ENCODE measurements around the gene ENTPD7.

Gene ENTPD7

GRCh38 chr10:99615426-99615825 lies 43.9 kb upstream of the ENTPD7 start:
- no peak overlapping the region for H3K9ac ChIP-seq (ENCODE audit: low read length)
- no peak overlapping the region for H2AK5ac ChIP-seq (ENCODE audit: low read length, severe bottlenecking)
- H3K79me1 ChIP-seq (replicated peaks; ENCODE audit: low read length, poor library complexity, severe bottlenecking), result peaks cover 30% of the 10 kb centered on the region
- H3K27me3 ChIP-seq (ENCODE audit: control insufficient read depth in 1 of 2, insufficient read depth in 1 of 2, low read length in 2 of 2), result no peaks in the 10 kb centered on the region
- H2BK12ac ChIP-seq (ENCODE audit: low read length in 2 of 2), result no peak overlapping the region
- H2BK120ac ChIP-seq (ENCODE audit: low read depth, low read length), result no peak overlapping the region
- no peak overlapping the region for H2BK15ac ChIP-seq (ENCODE audit: low read depth, poor library complexity, severe bottlenecking)
- H3K18ac ChIP-seq (ENCODE audit: low read depth in 1 of 2, low read length in 2 of 2), result no peak overlapping the region
- no peak overlapping the region for H2BK5ac ChIP-seq (ENCODE audit: low read depth, low read length, poor library complexity, severe bottlenecking)
- 98% methylated on average over 4 of the region's 4 CpGs for WGBS
- H3K4me1 ChIP-seq (ENCODE audit: control insufficient read depth, insufficient read depth, low read depth, low read length), result no peaks in the 10 kb centered on the region
- no peak overlapping the region for H2AFZ ChIP-seq (ENCODE audit: low read depth, low read length)
- H3K14ac ChIP-seq (ENCODE audit: low read length in 2 of 2), result no peak overlapping the region
- no peak overlapping the region for H4K8ac ChIP-seq (ENCODE audit: low read length)
- H3K4me2 ChIP-seq (ENCODE audit: low read length, poor library complexity, severe bottlenecking), result no peak overlapping the region
- DNase-seq, result no peak
- no peaks in the 10 kb centered on the region for H3K9me3 ChIP-seq (ENCODE audit: control insufficient read depth, low read length)
- no peak overlapping the region for H3K4ac ChIP-seq (ENCODE audit: low read depth in 1 of 2, low read length in 2 of 2)
- peaks cover 24 to 40% of the 10 kb centered on the region in 2 experiments for H3K36me3 ChIP-seq (ENCODE audit: control insufficient read depth in 1 of 2, insufficient read depth in 2 of 2, low read depth in 1 of 2, low read length in 2 of 2)
- H3K4me3 ChIP-seq (ENCODE audit: insufficient read depth in 1 of 2, low read depth in 1 of 2, low read length in 2 of 2), result no peak overlapping the region
- H3K27ac ChIP-seq (ENCODE audit: low read length, poor library complexity, severe bottlenecking), result no peak overlapping the region
- H4K91ac ChIP-seq (ENCODE audit: low read length), result no peak overlapping the region
- no peak overlapping the region for H3K23ac ChIP-seq (ENCODE audit: low read length in 2 of 2)

GRCh38 chr10:99617696-99618095 lies 41.6 kb upstream of the ENTPD7 start:
- Histone ChIP-seq H3K27ac (ENCODE audit: low read length, poor library complexity, severe bottlenecking) (no peak overlapping the region), H2AK5ac (ENCODE audit: low read length, severe bottlenecking) (no peak overlapping the region), H4K8ac (ENCODE audit: low read length) (no peak overlapping the region), H3K4me2 (ENCODE audit: low read length, poor library complexity, severe bottlenecking) (peak overlapping the region; percentile 49), H4K91ac (ENCODE audit: low read length) (no peak overlapping the region), H3K23ac (ENCODE audit: low read length in 2 of 2) (no peak overlapping the region), H2BK5ac (ENCODE audit: low read depth, low read length, poor library complexity, severe bottlenecking) (no peak overlapping the region), H3K4me3 (ENCODE audit: insufficient read depth in 1 of 2, low read depth in 1 of 2, low read length in 2 of 2) (peak overlapping the region in 1 of 2 experiments; percentile 99), H3K79me1 (replicated peaks; ENCODE audit: low read length, poor library complexity, severe bottlenecking) (peaks cover 15% of the 10 kb centered on the region), H3K18ac (ENCODE audit: low read depth in 1 of 2, low read length in 2 of 2) (no peak overlapping the region), H3K4me1 (ENCODE audit: control insufficient read depth, insufficient read depth, low read depth, low read length) (peaks cover 2% of the 10 kb centered on the region), H3K4ac (ENCODE audit: low read depth in 1 of 2, low read length in 2 of 2) (no peak overlapping the region), H2BK15ac (ENCODE audit: low read depth, poor library complexity, severe bottlenecking) (no peak overlapping the region), H3K27me3 (ENCODE audit: control insufficient read depth in 1 of 2, insufficient read depth in 1 of 2, low read length in 2 of 2) (no peaks in the 10 kb centered on the region), H3K9me3 (ENCODE audit: control insufficient read depth, low read length) (no peaks in the 10 kb centered on the region), H3K14ac (ENCODE audit: low read length in 2 of 2) (no peak overlapping the region), H3K9ac (ENCODE audit: low read length) (peak overlapping the region; percentile 98), H2BK120ac (ENCODE audit: low read depth, low read length) (no peak overlapping the region), H2AFZ (ENCODE audit: low read depth, low read length) (no peak overlapping the region), H3K36me3 (ENCODE audit: control insufficient read depth in 1 of 2, insufficient read depth in 2 of 2, low read depth in 1 of 2, low read length in 2 of 2) (peaks cover 10 to 20% of the 10 kb centered on the region in 2 experiments), H2BK12ac (ENCODE audit: low read length in 2 of 2) (no peak overlapping the region)
- DNase-seq, result no peak
- WGBS, result 49% methylated on average over 1 of the region's 2 CpGs

- no peak overlapping the region for H2AK5ac ChIP-seq (ENCODE audit: low read length, severe bottlenecking)
- 6% methylated on average over 9 of the region's 9 CpGs for WGBS
These were observed 40.1 kb upstream of the ENTPD7 start for GRCh38 chr10:99619090-99619800.

GRCh38 chr10:99619851-99620710 lies 39.2 kb upstream of the ENTPD7 start, which contains the start of gene SLC25A28:
TSS of gene SLC25A28 (minus strand) at chr10:99620439. CDS start at chr10:99620335, 104 bp downstream.
- WGBS, result 1% methylated on average over 43 of the region's 75 CpGs
- H2BK12ac ChIP-seq (ENCODE audit: low read length in 2 of 2), result peak within 1 kb of the TSS in 1 of 2 experiments; percentile 71
- H3K79me1 ChIP-seq (replicated peaks; ENCODE audit: low read length, poor library complexity, severe bottlenecking), result peaks cover 13% of the 10 kb centered on the region

More at GRCh38 chr10:99619090-99619800, 40.1 kb upstream of the ENTPD7 start:
- Histone ChIP-seq H3K9ac (ENCODE audit: low read length) (peak overlapping the region; percentile 98), H4K91ac (ENCODE audit: low read length) (no peak overlapping the region), H4K8ac (ENCODE audit: low read length) (no peak overlapping the region), H3K27ac (ENCODE audit: low read length, poor library complexity, severe bottlenecking) (peak overlapping the region; percentile 49), H3K23ac (ENCODE audit: low read length in 2 of 2) (peak overlapping the region in 1 of 2 experiments; percentile 16), H3K9me3 (ENCODE audit: control insufficient read depth, low read length) (no peaks in the 10 kb centered on the region), H3K18ac (ENCODE audit: low read depth in 1 of 2, low read length in 2 of 2) (peak overlapping the region in 1 of 2 experiments; percentile 84), H2BK5ac (ENCODE audit: low read depth, low read length, poor library complexity, severe bottlenecking) (no peak overlapping the region), H3K79me1 (replicated peaks; ENCODE audit: low read length, poor library complexity, severe bottlenecking) (peaks cover 13% of the 10 kb centered on the region), H2BK120ac (ENCODE audit: low read depth, low read length) (no peak overlapping the region), H3K4ac (ENCODE audit: low read depth in 1 of 2, low read length in 2 of 2) (peak overlapping the region; percentile 34 to 68), H3K27me3 (ENCODE audit: control insufficient read depth in 1 of 2, insufficient read depth in 1 of 2, low read length in 2 of 2) (no peaks in the 10 kb centered on the region), H3K4me1 (ENCODE audit: control insufficient read depth, insufficient read depth, low read depth, low read length) (peaks cover 3% of the 10 kb centered on the region), H3K36me3 (ENCODE audit: control insufficient read depth in 1 of 2, insufficient read depth in 2 of 2, low read depth in 1 of 2, low read length in 2 of 2) (peaks cover 0 to 8% of the 10 kb centered on the region in 2 experiments), H2AFZ (ENCODE audit: low read depth, low read length) (no peak overlapping the region), H2BK15ac (ENCODE audit: low read depth, poor library complexity, severe bottlenecking) (no peak overlapping the region), H2BK12ac (ENCODE audit: low read length in 2 of 2) (no peak overlapping the region), H3K4me3 (ENCODE audit: insufficient read depth in 1 of 2, low read depth in 1 of 2, low read length in 2 of 2) (peak overlapping the region; percentile 73 to 99), H3K14ac (ENCODE audit: low read length in 2 of 2) (peak overlapping the region in 1 of 2 experiments; percentile 41), H3K4me2 (ENCODE audit: low read length, poor library complexity, severe bottlenecking) (peak overlapping the region; percentile 95)
- peak; percentile 69 for DNase-seq

More at GRCh38 chr10:99619851-99620710, 39.2 kb upstream of the ENTPD7 start, which contains the start of gene SLC25A28:
- Histone ChIP-seq H3K9me3 (ENCODE audit: control insufficient read depth, low read length) (no peaks in the 10 kb centered on the region), H4K8ac (ENCODE audit: low read length) (peak within 1 kb of the TSS; percentile 100), H3K4me1 (ENCODE audit: control insufficient read depth, insufficient read depth, low read depth, low read length) (peaks cover 3% of the 10 kb centered on the region), H2AK5ac (ENCODE audit: low read length, severe bottlenecking) (no peak within 1 kb of the TSS), H2BK5ac (ENCODE audit: low read depth, low read length, poor library complexity, severe bottlenecking) (peak within 1 kb of the TSS; percentile 97), H3K4ac (ENCODE audit: low read depth in 1 of 2, low read length in 2 of 2) (peak within 1 kb of the TSS; percentile 77 to 95), H3K27me3 (ENCODE audit: control insufficient read depth in 1 of 2, insufficient read depth in 1 of 2, low read length in 2 of 2) (no peaks in the 10 kb centered on the region), H3K4me3 (ENCODE audit: insufficient read depth in 1 of 2, low read depth in 1 of 2, low read length in 2 of 2) (peak within 1 kb of the TSS; percentile 82 to 99), H3K14ac (ENCODE audit: low read length in 2 of 2) (peak within 1 kb of the TSS in 1 of 2 experiments; percentile 91), H3K18ac (ENCODE audit: low read depth in 1 of 2, low read length in 2 of 2) (peak within 1 kb of the TSS; percentile 96 to 98), H2AFZ (ENCODE audit: low read depth, low read length) (peak within 1 kb of the TSS; percentile 69), H3K36me3 (ENCODE audit: control insufficient read depth in 1 of 2, insufficient read depth in 2 of 2, low read depth in 1 of 2, low read length in 2 of 2) (peaks cover 0 to 5% of the 10 kb centered on the region in 2 experiments), H3K27ac (ENCODE audit: low read length, poor library complexity, severe bottlenecking) (peak within 1 kb of the TSS; percentile 99), H2BK15ac (ENCODE audit: low read depth, poor library complexity, severe bottlenecking) (peak within 1 kb of the TSS; percentile 96), H4K91ac (ENCODE audit: low read length) (peak within 1 kb of the TSS; percentile 99), H2BK120ac (ENCODE audit: low read depth, low read length) (peak within 1 kb of the TSS; percentile 97), H3K9ac (ENCODE audit: low read length) (peak within 1 kb of the TSS; percentile 98), H3K4me2 (ENCODE audit: low read length, poor library complexity, severe bottlenecking) (peak within 1 kb of the TSS; percentile 98), H3K23ac (ENCODE audit: low read length in 2 of 2) (peak within 1 kb of the TSS; percentile 16 to 64)
- peak; percentile 100 for DNase-seq

Data from mesenchymal stem cell (in vitro differentiated cells and primary cell).